Upper lobe of left lung (tissue), 6 donors: ENCODE results near the gene OPCML. TPM values are rescaled to one million over a fixed set of nuclear protein-coding genes. Genes with fewer than 3 reads are reported as not detected.

Source experiments
- ATAC-seq, 2 donors: fragments of 200-7000 bp; cut with Tn5 transposase; one replicate each; pipeline ENCODE4 v1.9.1; 2022; ENCODE audit warnings: mild to moderate bottlenecking in 2 of 2, moderate library complexity in 2 of 2; ENCODE audit not compliant: low FRiP score in 2 of 2
- DNase-seq, 2 donors: peaks; one replicate each; pipeline ENCODE4 v3.0.0-alpha.2; 2019 to 2020
- H3K27ac ChIP-seq, 4 donors: fragments of 200-600 bp; sonication (generic); one replicate each; pipeline ENCODE4 v1.5.1; 2016 to 2019
- H3K27me3 ChIP-seq, 4 donors: fragments of 200-600 bp; sonication (generic); one replicate each; pipeline ENCODE4 v1.5.1; 2017 to 2019
- H3K36me3 ChIP-seq, 4 donors: fragments of 200-600 bp; sonication (generic); one replicate each; pipeline ENCODE4 v1.5.1; 2016 to 2019
- H3K4me1 ChIP-seq, 4 donors: fragments of 200-600 bp; sonication (generic); one replicate each; pipeline ENCODE4 v1.5.1; 2018 to 2019
- H3K4me3 ChIP-seq, 4 donors: fragments of 200-600 bp; sonication (generic); one replicate each; pipeline ENCODE4 v1.5.1; 2017 to 2019; ENCODE audit warnings: mild to moderate bottlenecking in 2 of 4, moderate library complexity in 1 of 4
- H3K9me3 ChIP-seq, 4 donors: fragments of 200-600 bp; sonication (generic); one replicate each; pipeline ENCODE4 v1.5.1; 2018 to 2019
- EP300 ChIP-seq, 4 donors: sonication (generic); formaldehyde crosslinking; IDR thresholded peaks; one replicate each; pipeline ENCODE4 v1.5.1; 2017; ENCODE audit warnings: antibody characterized with exemption in 4 of 4, control low read depth in 2 of 4
- POLR2A ChIP-seq, 4 donors: fragments of 450-650 bp; IDR thresholded peaks; one replicate each; pipeline ENCODE4 v1.5.1; 2016 to 2017; ENCODE audit warnings: antibody characterized with exemption in 4 of 4, mild to moderate bottlenecking in 2 of 4
- POLR2AphosphoS5 ChIP-seq, 2 donors: sonication (generic); formaldehyde crosslinking; IDR thresholded peaks; one replicate each; pipeline ENCODE4 v1.5.1; 2017; ENCODE audit warnings: antibody characterized with exemption in 2 of 2
- WGBS, 2 donors: methylation state at CpG; one replicate each; pipeline ENCODE4 v1.1.5; 2017 to 2018; 5-methylcytosine and 5-hydroxymethylcytosine counted together
- total RNA-seq, 6 donors: library from RNA; depleted of rRNA in 4 of 6; stranded (reverse); fragments of >200 nt in 4 of 6; gene quantifications; one replicate each; pipeline versions ENCODE4 v1.1.0 to v1.2.1, GENCODE V29; 2016 to 2021
- TF ChIP-seq, protein P1 (sequence below), 6 experiments: fragments of 450-650 bp in 4 of 6; fragments of 200-600 bp in 2 of 6; sonication (generic) in 2 of 6; IDR thresholded peaks; one replicate each; pipeline ENCODE4 v1.5.1; 2016 to 2019; ENCODE audit warnings: antibody characterized with exemption in 6 of 6
- donor health status: DM: no; HTN: no; CAD: no; lungs with moderate emphysema.
- donor health status: DM: no; HTN: yes; CAD: no; lungs with severe emphysema.

Gene OPCML
- total RNA-seq, 6 donors from 2014 or later: 0.10 TPM; not detected in 5

DNA sequence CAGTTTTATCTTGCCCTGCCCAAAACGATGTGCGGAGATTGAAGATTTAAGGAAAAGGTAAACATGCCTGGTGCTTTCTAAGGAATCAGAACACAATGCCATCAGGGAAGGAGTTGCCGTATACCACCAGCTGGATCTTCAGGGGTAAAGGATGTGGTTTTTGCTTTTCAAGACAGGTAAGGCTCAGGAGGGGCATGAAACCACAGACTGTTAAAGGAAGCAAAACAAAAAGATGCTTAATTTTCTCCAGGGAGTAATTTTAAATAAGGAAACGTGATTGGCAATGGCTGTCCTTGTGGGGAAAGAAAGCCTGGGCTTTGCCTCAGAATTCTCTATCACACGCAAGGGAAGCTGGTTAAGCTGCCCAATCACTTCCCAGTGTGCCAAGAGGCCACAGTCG is 655.6 kb downstream of the OPCML start:
- 81 to 84% methylated on average over 6 of the region's 6 CpGs for WGBS, 2 donors
- Histone ChIP-seq H3K9me3 (no peaks in the 10 kb centered on the region), H3K27ac (no peak overlapping the region), H3K27me3 (no peaks in the 10 kb centered on the region), H3K36me3 (no peaks in the 10 kb centered on the region), H3K4me3 (no peak overlapping the region), H3K4me1 (no peaks in the 10 kb centered on the region)
- DNase-seq (no peak), ATAC-seq (no peak)
- TF ChIP-seq EP300 (IDR thresholded peaks at IDR 0.05): no peak
- TF ChIP-seq POLR2A (IDR thresholded peaks at IDR 0.05): no peak
- TF ChIP-seq, protein P1, sequence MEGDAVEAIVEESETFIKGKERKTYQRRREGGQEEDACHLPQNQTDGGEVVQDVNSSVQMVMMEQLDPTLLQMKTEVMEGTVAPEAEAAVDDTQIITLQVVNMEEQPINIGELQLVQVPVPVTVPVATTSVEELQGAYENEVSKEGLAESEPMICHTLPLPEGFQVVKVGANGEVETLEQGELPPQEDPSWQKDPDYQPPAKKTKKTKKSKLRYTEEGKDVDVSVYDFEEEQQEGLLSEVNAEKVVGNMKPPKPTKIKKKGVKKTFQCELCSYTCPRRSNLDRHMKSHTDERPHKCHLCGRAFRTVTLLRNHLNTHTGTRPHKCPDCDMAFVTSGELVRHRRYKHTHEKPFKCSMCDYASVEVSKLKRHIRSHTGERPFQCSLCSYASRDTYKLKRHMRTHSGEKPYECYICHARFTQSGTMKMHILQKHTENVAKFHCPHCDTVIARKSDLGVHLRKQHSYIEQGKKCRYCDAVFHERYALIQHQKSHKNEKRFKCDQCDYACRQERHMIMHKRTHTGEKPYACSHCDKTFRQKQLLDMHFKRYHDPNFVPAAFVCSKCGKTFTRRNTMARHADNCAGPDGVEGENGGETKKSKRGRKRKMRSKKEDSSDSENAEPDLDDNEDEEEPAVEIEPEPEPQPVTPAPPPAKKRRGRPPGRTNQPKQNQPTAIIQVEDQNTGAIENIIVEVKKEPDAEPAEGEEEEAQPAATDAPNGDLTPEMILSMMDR (IDR thresholded peaks at IDR 0.05): no peak
- no peak for TF ChIP-seq POLR2AphosphoS5 (IDR thresholded peaks at IDR 0.05)

DNA sequence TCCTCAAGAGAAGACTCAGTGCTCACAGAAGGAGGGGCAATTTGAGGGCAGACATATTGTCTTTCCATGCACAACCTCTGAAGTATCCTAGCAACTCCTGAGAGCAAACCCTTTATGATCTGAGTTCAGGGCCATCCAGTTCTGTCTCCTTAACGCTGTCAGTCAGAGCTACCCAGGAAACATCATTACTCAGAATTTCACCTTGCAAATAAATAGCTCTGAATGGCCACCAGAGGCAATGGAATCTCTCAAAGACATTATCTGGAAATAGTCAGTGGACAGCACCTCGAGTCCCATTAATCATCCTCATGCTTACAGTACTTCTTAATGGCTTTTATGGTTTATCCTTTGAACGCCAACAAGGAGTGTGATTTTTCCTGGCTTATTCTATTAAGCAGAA is 656.1 kb downstream of the OPCML start:
- Histone ChIP-seq H3K4me1 (no peaks in the 10 kb centered on the region), H3K27me3 (no peaks in the 10 kb centered on the region), H3K9me3 (no peaks in the 10 kb centered on the region), H3K27ac (no peak overlapping the region), H3K36me3 (no peaks in the 10 kb centered on the region), H3K4me3 (no peak overlapping the region)
- TF ChIP-seq, protein P1 (IDR thresholded peaks at IDR 0.05): no peak
- TF ChIP-seq EP300 (IDR thresholded peaks at IDR 0.05) (no peak), POLR2AphosphoS5 (IDR thresholded peaks at IDR 0.05) (no peak)
- ATAC-seq (no peak), DNase-seq (no peak)
- WGBS, 2 donors: 75% methylated on average over 3 of the region's 3 CpGs

DNA sequence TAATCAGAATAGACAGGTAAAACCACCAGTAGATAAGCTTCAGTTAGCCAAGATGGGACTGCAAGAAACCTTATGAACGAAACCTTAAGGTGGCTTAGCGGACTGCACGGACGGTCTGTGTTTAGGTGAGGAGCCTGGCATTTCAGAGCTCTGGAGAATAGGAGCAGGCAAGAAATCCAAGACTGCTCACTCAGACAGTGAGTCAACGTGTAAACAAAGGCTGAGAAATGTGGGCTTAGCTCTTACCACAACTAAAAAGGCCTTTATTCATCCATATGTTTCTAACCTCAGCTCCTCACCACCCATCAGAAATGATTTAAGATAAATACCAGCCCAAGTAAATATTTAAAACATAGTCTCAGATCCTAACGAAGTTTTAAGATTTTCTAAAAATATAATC is 657.7 kb downstream of the OPCML start:
- no peak overlapping the region for H3K4me3 ChIP-seq
- WGBS, 2 donors: 77 to 81% methylated on average over 6 of the region's 6 CpGs
- no peaks in the 10 kb centered on the region for H3K9me3 ChIP-seq
- no peak overlapping the region for H3K27ac ChIP-seq
- TF ChIP-seq, protein P1 (IDR thresholded peaks at IDR 0.05): no peak
- TF ChIP-seq POLR2AphosphoS5 (IDR thresholded peaks at IDR 0.05): no peak
- TF ChIP-seq EP300 (IDR thresholded peaks at IDR 0.05): no peak
- TF ChIP-seq POLR2A (IDR thresholded peaks at IDR 0.05): no peak
- H3K4me1 ChIP-seq: no peaks in the 10 kb centered on the region
- no peaks in the 10 kb centered on the region for H3K36me3 ChIP-seq
- DNase-seq (no peak), ATAC-seq (no peak)
- H3K27me3 ChIP-seq: no peaks in the 10 kb centered on the region

DNA sequence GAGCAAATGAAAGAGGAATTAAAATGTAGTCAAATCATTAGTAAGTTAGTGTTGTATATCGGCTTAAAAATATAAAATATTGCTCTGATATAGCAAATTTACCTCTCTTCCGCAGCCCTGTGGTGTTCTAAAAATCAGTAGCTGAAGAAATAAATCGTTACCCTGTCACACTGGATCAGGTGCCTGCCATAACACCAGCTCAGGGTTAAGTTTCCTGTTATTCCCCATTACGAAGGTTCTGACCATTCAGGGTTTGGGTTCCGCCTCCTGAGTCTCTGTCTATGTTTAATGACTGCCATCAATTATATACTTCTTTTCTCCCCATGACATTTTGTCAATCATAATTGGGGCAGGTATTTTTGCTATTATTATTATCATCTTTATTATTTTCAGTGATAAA is 658.5 kb downstream of the OPCML start:
- no peaks in the 10 kb centered on the region for H3K9me3 ChIP-seq
- H3K27me3 ChIP-seq: no peaks in the 10 kb centered on the region
- ATAC-seq (no peak), DNase-seq (no peak)
- 72 to 88% methylated on average over 5 of the region's 5 CpGs for WGBS, 2 donors
- no peaks in the 10 kb centered on the region for H3K36me3 ChIP-seq
- H3K4me3 ChIP-seq: no peak overlapping the region
- TF ChIP-seq POLR2A (IDR thresholded peaks at IDR 0.05): no peak
- no peak for TF ChIP-seq POLR2AphosphoS5 (IDR thresholded peaks at IDR 0.05)
- TF ChIP-seq, protein P1 (IDR thresholded peaks at IDR 0.05): no peak
- no peak for TF ChIP-seq EP300 (IDR thresholded peaks at IDR 0.05)
- no peak overlapping the region for H3K27ac ChIP-seq
- no peaks in the 10 kb centered on the region for H3K4me1 ChIP-seq

DNA sequence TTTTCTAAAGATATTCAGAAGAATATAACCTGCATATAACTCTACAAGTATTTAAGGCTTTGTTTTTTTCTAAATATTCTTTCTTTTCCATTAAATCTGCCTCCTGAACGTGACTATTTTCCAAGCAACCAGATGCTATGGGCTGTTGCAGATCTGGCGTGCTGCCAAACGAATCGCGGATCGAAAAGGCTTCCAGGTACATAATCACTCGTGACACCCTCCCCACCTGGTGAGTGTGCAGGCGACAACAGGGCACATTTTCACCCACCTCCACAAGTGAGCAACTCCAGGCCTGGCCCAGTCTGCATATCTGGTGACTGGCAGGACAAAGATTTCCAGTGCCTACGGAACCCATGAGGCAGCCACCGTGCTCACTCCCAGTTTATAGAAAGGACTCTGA is 660.1 kb downstream of the OPCML start:
- WGBS, 2 donors: 84 to 92% methylated on average over 10 of the region's 10 CpGs
- Histone ChIP-seq H3K9me3 (no peaks in the 10 kb centered on the region), H3K27me3 (no peaks in the 10 kb centered on the region), H3K36me3 (no peaks in the 10 kb centered on the region), H3K4me3 (no peak overlapping the region), H3K27ac (no peak overlapping the region), H3K4me1 (no peaks in the 10 kb centered on the region)
- ATAC-seq (no peak), DNase-seq (no peak)
- TF ChIP-seq POLR2AphosphoS5 (IDR thresholded peaks at IDR 0.05) (no peak), EP300 (IDR thresholded peaks at IDR 0.05) (no peak), POLR2A (IDR thresholded peaks at IDR 0.05) (no peak)
- TF ChIP-seq, protein P1 (IDR thresholded peaks at IDR 0.05): no peak
